ENCODE results near the gene TBC1D13.
A peak's percentile ranks its signal among the peaks of the same experiment; 100 is the strongest.
"Not testable (repeated sequence)": the region's sequence is repeated elsewhere in the genome, so short reads cannot be mapped to it uniquely, and the experiment has no call there.

The TBC1D13 gene

GRCh38 chr9:128786681-128787601 lies at the start of gene TBC1D13:
Gene TBC1D13, plus strand, starts transcription at chr9:128787253. Its CDS starts 101 bp downstream, at chr9:128787354.
- peak; percentile 82 for DNase-seq (ENCODE audit: low spot score)

DNA sequence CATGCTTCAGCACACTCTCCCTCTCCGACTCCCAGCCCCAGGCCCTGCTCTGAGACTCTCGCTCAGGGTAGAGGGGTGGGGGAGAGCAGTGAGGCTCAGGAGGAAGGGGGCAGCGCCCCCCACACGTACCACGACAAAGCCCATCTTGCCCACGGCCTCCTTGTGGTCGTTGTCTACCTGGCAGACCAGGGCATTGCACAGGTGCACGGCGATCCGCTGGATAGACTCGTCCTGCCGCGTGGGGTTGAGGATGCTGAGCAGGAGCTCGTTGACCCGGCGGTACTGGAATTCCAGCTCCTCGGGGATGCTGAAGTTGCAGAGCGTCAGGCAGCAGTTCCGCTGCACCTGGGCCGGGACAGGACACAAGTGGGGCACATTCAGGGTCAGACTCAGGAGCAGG lies 44.7 kb upstream of the TBC1D13 start:
- DNase-seq (ENCODE audit: low spot score) = no peak

DNA sequence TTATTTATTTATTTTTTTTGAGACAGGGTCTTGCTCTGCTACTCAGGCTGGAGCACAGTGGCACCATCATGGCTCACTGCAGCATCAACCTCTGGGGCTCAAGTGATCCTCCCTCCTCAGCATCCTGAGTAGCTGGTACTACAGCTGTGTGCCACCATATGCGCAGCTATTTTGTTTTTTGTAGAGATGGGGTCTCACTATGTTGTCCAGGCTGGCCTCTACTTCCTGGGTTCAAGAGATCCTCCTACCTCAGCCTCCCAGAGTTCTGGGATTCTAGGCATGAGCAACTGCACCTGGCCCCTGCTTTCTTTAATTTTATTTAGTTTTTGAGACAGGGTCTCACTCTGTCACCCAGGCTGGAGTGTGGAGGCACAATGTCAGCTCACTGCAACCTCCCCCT lies 43.6 kb upstream of the TBC1D13 start:
- no peak for DNase-seq (ENCODE audit: low spot score)

DNA sequence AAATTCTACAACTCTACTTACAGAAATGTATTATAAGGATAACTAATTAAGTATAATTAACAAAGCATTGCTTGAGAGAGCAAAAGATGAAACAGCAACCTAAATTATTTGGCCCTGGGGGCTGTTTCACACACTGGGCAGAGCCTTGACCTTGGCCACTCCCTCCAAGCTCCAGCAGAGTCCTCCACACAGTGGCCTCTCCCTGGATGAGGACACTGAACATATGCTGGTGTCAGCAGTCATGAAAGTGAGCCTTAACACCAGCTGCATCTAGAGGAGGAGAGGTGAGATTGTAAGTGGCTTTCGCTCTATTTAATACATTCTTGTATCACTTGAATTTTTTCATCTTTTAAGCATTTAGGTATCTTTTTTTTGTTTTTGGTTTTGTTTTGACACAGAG lies 39.8 kb upstream of the TBC1D13 start:
- no peak for DNase-seq (ENCODE audit: low spot score)

DNA sequence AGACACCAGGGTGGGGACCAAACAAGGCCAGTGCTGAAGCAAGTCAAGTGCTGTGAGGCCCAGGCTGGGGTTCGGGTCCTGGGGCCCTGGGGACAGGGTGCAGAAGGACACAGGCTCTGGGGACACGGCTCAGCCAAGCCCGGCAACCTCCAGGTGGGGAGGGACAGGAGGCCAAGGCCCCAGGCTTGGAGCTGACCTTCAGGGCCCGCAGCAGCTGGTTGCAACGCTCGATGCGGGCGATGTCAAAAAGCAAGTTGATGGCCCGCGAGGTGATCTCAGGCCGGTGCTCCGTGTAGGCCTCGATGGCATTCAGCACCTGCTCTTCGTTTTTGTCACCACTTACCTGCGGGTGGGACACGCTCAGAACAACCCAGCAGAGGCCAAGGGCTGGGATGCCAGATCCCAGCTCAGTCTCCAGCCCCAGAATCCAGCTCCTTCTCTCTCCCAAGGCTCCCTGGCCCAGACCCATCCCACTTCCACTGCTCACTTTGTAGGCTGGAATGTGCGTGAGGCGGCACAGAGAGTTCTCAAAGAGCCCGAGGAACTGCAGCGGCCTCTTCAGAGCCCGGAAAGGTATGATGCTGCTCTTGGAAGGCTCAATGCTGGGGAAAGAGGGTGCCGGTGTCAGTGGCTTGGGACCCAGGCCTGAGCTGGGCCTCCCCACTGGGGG lies 36.0 kb upstream of the TBC1D13 start:
- no peak for DNase-seq (ENCODE audit: low spot score)

GRCh38 chr9:128753627-128754026 lies 33.4 kb upstream of the TBC1D13 start:
- DNase-seq (ENCODE audit: low spot score) = no peak

- no peak for DNase-seq (ENCODE audit: low spot score)
Measured at GRCh38 chr9:128757602-128758001, 29.5 kb upstream of the TBC1D13 start.

- DNase-seq (ENCODE audit: low spot score) = no peak
Measured at GRCh38 chr9:128762671-128763449, 24.2 kb upstream of the TBC1D13 start.

GRCh38 chr9:128764361-128764760 lies 22.7 kb upstream of the TBC1D13 start:
- no peak for DNase-seq (ENCODE audit: low spot score)

DNA sequence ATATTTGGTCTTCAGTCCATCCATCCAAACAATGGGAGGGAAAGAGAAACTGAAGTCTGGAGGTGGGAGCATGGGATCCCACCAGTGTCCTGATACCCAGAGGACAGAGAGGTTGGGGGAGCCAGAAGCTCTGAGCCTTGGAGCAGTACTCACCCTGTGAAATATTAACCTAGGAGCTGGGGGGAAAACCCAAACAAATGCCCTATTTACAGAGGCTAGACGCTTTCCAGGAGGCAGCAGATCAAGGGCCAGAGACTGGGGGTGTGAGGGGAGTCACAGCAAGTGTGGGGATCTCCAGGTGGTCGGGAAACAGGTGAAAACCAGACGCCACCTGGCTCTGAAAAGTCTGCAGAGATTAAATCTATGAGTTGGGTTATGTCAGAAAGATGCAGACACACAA lies 21.6 kb upstream of the TBC1D13 start:
- no peak for DNase-seq (ENCODE audit: low spot score)

DNA sequence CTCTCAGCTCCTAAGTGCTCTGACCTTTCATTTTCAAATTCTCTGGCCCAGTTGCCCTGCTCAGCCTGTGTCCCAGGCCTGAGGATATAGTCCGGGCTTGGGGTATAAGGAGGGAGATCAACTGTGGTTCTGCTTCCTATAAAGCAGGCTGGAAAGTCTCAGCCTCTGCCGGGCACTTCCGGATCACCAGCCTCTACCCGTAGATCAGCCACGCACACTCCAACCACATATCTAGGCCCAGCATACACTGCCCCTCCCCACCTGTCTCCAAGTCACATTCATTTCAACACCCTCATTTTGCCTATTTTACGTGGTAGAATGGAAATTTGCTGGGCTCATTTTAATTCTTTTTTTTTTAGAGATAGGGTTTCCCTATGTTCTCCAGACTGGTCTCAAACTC lies 18.4 kb upstream of the TBC1D13 start:
- peak; percentile 46 for DNase-seq (ENCODE audit: low spot score)

DNA sequence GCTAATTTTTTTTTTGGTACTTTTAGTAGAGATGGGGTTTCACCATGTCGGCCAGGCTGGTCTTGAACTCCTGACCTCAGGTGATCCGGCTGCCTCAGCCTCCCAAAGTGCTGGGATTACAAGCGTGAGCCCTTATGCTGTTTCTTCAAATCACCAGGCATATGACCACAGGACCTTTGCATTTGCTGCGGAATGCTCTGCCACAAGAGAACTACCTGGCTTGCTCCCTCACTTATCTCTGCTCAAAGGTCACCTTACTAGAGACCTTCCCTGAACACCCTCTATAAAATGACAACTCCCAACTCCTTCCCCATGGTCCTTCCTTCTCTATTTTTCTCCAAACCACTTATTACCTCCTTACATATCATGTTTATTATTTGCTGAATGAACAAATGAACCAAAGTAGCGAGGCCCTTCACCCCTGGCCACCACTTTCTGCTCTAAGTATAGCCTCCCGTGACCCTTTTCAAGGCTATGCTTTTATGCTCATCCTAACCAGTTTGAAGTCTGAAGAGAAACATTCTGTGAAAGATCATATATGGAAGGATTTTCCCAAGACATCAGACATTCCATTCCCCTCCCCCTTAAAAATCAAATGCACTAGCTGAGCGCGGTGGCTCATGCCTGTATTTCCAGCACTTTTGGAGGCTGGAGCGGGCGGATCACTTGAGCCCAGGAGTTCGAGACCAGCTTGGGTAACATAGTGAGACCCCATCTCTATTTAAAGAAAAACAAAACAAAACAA lies 16.6 kb upstream of the TBC1D13 start:
- DNase-seq (ENCODE audit: low spot score) = no peak

DNA sequence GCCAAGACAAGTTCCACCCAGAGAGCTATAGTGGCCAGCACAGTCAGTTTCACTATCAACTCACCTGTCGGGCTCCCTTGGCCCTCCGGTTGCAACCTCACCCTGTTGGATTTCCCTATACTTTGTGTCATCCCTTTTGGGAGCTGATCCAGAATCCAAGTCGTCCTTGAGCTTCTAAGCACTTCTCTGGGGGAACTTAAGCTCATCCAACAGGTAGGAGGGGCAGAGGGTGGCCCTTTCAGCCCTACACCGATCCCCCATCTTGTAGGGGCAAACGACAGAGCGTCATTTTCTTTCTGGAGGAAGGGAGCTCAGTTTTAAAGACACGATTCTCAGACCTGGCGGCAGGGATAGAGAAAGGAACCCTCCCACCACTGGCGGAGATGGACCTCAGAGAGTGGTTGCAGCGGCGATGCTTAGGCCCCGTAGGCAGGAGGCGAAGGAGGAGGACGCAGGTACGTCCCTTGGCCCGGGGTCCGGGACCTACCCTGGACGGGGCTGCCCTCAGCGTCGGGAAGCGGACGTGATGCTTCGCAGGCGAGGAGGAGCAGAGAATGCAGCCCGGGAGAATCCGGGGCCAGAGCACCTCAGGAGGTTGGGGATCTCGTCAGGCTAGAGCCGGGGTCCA lies 15.8 kb upstream of the TBC1D13 start:
- DNase-seq (ENCODE audit: low spot score) = peak; percentile 71

- peak; percentile 95 for DNase-seq (ENCODE audit: low spot score)
Measured at GRCh38 chr9:128771745-128772519, 15.1 kb upstream of the TBC1D13 start, which contains the start of gene ZER1. Gene ZER1, minus strand, starts transcription at chr9:128771927. Its CDS starts 16,362 bp downstream, at chr9:128755565.

DNA sequence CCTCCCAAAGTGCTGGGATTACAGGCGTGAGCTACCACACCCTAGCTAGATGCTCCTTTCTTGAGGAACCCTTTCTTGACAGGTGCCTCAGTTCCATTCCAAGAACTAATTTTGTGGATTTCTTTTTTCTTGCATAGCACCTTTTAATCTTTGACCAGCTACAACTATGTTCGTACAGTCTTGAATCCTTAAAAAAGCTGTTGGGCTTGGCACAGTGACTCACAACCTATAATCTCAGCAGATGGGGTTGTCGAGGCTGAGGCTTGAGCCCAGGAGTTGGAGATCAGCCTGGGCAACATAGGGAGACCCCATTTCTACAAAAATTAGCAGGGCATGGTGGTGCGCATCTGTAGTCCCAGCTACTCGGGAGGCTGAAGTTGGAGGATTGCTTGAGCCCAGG lies 14.0 kb upstream of the TBC1D13 start:
- DNase-seq (ENCODE audit: low spot score) = no peak

- no peak for DNase-seq (ENCODE audit: low spot score)
Measured at GRCh38 chr9:128774804-128775203, 12.2 kb upstream of the TBC1D13 start.

- DNase-seq (ENCODE audit: low spot score) = not testable (repeated sequence)
Measured at GRCh38 chr9:128780093-128780492, 7.0 kb upstream of the TBC1D13 start.

GRCh38 chr9:128781187-128782070 lies 5.6 kb upstream of the TBC1D13 start:
- DNase-seq (ENCODE audit: low spot score) = no peak

DNA sequence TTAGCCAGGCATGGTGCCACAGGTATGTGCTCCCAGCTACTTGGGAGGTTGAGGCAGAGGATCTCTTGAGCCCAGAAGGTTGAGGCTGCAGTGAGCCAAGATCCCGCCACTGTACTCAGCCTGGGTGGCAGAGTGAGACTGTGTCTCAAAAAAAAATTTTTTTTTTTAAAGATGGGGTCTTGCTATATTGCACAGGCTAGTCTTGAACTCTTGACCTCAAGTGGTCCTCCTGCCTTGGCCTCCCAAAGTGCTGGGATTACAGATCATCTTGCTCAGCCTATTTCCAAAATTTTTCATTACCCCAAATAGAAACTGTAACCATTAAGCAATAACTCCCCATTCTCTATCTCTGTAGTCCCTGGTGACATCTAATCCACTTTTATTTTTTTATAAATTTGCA lies 4.4 kb upstream of the TBC1D13 start:
- DNase-seq (ENCODE audit: low spot score) = no peak

All from hematopoietic multipotent progenitor cell treated with erythropoietin and hydrocortisone succinate and interleukin-3 and kit ligand, for 17 days (in vitro differentiated cells).